M059J (cell line): ENCODE measurements around the gene SRRM4. TPM values are rescaled to one million over a fixed set of nuclear protein-coding genes. Genes with fewer than 3 reads are reported as not detected.
A peak's percentile ranks its signal among the peaks of the same experiment; 100 is the strongest.
"Not testable (repeated sequence)": the region's sequence is repeated elsewhere in the genome, so short reads cannot be mapped to it uniquely, and the experiment has no call there.

ENCODE experiments used
- DNase-seq: peaks from one replicate; pipeline ENCODE4 v3.0.0-alpha.2; 2012; ENCODE audit warnings: low read depth
- total RNA-seq: library from RNA; depleted of rRNA; stranded (reverse); fragments of >200 nt; shearing (Covaris generic); gene quantifications from 2 replicates; pipeline ENCODE4 v1.2.3, GENCODE V29; 2014; rRNA removed

Gene SRRM4
- total RNA-seq: not detected in 2 replicates

- no peak for DNase-seq
These were observed at the start of gene SRRM4 for GRCh38 chr12:118981285-118982211. TSS of gene SRRM4 (plus strand) at chr12:118981541. CDS start at chr12:118981883, 342 bp downstream.

DNA sequence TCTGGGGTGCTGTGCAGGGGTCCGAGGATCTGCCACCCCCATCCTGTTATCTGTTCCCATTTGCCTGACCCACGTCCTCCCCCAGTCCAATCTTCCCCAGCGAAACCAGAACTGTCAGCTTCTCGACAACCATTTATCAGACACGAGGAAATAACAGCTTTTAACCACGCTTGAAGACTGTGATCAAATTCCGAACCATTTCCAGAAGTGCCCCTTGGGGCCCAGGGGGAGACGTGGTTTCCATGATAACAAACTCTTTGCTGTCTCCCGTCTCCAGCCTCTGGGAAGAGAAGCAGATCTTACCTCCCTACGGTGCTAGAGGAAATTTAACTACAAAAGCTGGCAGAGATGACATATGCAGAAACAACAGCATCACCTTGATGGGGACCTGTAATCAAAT is 35.1 kb upstream of the SRRM4 start:
- no peak for DNase-seq

GRCh38 chr12:118958520-118958919 is 22.8 kb upstream of the SRRM4 start:
- DNase-seq: no peak

- DNase-seq: no peak
These were observed 22.0 kb upstream of the SRRM4 start for GRCh38 chr12:118959348-118959747.

GRCh38 chr12:118959985-118960560 is 21.3 kb upstream of the SRRM4 start:
- DNase-seq: no peak

GRCh38 chr12:118960865-118961264 is 20.5 kb upstream of the SRRM4 start:
- no peak for DNase-seq

DNA sequence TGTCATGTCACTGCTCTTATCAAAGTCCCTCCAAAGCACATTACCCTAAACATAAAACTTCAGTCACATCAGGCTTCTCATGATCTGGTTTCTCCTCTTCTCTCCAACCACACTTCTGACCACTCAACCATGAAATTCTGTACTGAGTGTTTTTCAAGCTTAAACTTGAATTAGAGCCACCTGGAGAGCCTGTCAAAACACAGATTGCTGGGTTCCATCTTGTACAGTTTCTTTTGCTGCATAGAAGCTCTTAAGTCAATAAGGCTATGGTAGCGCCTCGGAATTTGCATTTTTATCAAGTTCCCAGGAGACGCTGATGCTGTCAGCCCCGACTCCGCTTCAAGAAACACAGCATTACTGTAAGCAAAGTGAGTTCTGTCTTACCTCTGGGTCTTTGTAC is 16.4 kb upstream of the SRRM4 start:
- DNase-seq: no peak

GRCh38 chr12:118970856-118971255 is 10.5 kb upstream of the SRRM4 start:
- DNase-seq: no peak

DNA sequence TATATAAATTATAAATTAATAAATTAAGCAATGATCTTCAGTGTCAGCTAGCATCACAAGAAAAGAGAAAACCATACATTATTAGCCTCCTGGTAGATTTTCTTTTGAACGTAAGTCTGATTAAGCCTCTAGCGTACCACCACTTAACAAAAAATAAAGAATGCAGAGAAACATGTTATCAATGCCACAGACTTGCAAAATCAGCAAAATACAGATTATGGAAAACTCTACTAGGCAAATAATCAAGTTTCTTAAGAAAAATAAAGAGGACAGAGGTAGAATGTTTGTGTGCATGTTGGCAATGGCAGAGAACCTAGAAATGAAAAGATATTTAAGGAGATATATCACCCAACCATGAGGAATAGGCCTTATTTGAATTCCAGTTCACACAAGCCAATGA is 8.4 kb upstream of the SRRM4 start:
- no peak for DNase-seq

DNA sequence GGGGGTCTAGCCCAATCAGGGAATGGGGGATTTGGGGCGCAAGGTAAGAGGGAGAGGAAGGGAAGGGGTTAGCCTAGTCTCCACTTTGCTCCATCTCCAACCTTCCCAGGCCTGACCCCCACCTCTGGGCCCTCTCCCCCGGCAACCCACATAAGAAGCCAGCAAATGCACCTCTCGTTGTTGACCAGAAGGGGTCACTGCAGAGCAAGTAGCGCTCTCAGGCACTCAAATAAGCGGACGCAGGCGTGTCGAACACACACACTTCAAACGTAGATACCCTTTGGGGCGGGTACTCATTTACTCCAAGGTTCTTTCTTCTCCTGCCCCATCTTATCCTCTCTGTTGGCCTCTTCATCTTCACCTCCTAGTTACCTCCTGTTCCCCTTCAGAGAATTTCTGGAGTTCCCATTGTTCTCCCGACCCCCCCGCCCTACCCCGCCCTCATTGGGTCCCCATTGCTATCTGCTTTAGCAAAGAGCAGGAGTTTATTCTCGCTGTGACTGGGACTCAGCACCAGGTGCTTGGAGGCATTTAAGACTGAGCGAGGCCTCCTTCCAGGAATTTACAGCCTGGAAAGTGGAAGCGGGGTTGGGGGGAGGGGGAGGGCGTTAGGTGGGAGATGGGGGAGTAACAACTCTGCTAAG is 1.5 kb upstream of the SRRM4 start:
- peak; percentile 31 for DNase-seq

DNA sequence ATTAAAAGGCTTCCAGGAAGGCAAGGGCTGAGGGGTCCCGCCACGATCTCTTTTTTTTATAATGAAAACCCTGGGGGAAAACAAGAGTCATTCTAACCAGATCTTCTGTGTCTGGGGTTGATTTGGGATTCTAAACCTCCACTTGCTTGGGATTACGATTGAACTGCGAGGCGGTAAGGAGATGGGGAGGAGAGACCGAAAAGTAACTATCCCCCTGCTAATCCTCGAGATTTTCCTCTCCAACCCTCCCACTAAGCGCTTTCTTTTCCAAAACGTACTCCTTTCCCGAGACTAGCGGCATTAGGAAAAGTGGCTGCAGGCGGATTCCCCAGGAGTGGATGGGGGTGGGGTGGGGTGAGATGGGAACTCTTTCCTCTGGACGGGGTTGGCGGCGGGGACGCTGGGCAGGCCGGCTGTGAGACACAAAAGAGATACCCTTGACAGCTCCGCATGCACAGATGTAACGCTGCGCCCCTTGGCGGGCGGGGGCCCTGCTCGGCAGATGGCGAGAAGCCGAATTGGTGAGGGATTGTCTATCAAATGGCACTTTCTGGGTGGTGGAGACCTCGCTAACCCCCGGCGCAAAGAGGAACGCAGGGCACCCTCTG is 830 bp upstream of the SRRM4 start:
- DNase-seq: no peak

DNA sequence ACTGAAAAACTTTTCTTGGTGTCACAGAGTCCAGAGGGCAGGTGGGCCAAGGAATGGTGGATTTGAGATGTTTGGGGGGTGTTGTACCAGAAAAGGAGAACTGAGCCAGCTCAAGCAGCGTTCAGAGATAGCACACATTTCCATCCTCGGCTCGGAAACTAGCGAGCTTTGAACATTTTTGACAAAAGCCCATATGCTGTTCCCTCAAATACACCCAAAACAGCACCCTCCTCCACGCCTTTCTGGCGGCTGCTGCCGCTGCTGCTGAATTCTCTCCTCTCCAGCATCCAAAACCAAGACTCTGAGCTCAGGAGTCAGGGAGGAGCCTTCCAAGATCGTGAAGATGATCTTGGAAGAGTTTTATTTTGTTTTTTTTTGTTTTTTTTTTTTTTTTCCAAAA is 961 bp downstream of the SRRM4 start:
- DNase-seq: no peak

- DNase-seq: no peak
These were observed 1.8 kb downstream of the SRRM4 start for GRCh38 chr12:118982984-118983761.

DNA sequence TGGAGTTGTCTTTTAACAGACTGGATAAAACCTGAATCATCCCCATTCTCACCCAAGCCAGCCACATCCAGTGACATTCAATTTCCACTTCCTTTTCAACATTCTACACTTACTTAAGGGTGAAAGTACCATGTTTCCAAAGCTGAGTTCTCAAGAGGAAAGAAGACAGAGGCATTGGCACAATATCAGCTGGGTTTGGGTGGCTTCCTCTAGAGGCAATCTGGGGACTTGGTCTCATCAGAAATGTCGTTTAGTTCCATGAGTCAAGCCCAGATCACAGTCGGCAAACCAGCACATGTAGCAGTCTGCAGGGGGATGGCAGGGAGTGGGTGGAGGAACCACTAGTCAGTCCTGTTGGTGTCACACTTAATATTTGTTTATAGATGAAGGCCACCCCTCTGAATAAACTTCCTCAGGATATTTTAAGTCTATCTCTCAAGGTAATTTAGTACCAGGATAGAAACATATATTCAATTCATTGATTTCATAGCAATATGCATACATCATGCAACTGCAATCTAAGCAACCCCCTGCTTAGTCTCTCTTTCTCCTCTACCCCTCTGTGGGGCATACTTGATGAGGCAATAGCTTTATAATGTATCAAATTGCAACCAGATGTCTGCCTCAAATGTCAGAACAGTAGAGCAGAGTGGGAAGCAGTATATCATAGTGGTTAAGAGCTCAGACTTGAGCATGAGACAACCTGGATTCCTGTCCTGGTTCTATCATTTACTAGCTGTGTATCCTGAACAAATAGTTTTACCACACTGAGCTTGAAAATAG is 3.0 kb downstream of the SRRM4 start:
- no peak for DNase-seq

- DNase-seq: no peak
These were observed 4.7 kb downstream of the SRRM4 start for GRCh38 chr12:118986050-118986449.

GRCh38 chr12:118999107-118999506 is 17.8 kb downstream of the SRRM4 start:
- DNase-seq: no peak

DNA sequence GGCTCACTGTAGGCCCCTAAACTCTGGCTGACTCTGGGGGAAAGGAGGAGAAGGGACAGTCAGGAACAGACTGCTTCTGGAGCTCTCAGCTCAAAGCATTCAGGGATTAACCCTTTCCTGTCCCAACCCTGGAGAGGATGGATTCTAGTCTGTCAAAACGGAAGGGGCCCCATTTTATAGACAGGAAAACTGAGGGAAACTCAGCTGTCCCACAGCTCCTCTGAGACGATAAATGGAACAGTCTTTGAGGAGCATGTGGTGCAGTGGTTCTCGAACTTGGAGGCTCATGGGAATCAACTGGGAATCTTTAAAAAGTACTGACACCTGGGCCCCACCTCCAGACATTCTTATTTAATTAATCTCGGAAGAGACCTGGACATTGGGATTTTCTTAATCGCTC is 23.7 kb downstream of the SRRM4 start:
- DNase-seq: no peak

DNA sequence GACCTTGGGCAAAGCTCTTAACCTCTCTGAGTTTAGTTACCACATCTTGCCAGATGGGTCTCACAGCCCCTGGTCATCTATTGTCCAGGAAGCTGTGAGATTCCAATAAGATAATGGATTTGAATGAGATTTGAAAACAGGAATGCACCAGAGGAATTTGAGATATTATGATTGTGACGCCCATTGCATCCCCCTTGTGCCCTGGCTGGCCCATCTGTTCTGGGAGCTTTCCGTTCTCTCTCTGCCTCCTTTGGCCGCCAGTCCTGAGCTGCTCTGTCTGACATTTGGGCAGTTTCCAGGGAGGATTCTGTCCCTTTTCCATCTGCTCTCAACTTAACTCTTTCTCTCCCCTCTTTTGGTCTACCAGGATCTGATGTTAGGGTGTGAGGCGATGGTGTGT is 24.6 kb downstream of the SRRM4 start:
- DNase-seq: no peak

GRCh38 chr12:119006746-119007145 is 25.4 kb downstream of the SRRM4 start:
- no peak for DNase-seq

GRCh38 chr12:119008273-119008672 is 26.9 kb downstream of the SRRM4 start:
- not testable (repeated sequence) for DNase-seq
